Amniotic epithelial cell (primary cell): ENCODE results near the gene TMEM208.

Source experiments
- DNase-seq: peaks from one replicate; pipeline ENCODE4 v3.0.0-alpha.2; 2010; ENCODE audit warnings: low read depth

TMEM208 gene

DNA sequence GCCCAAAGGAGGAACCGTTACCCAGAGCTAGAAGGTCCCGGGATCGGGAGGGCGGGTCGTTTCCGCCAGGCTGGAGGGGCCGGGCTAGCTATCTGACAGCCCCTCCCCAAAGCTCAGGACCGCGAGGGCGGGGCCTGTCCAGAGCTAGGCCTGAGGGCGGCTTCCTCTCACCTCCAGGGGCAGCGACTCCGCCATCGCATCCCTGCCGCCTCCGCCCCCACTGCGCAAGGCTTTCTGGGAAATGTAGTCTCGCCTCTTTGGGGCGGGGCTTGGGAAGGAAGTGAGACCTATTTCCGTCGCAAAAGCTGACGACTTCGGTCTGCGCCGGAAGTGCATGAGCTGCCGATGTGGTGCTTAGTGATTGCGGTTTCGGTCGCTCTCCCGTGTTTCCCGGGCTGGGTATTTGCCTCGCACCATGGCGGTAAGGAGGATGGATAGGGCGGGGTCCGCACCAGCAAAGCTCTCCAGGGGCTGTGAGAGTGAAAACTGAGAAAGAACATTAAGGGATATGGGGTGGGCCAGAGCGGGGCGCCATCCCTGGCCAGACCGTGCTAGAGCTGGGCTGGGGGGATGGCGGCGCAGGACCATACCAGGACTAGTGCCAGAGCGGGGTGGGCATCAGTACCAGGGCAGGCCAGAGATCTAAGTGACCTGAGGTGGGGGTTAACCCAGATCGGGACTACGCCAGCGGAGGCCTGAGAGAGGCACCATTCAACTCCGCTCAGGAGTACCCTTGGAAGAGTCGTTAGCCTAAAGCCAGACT lies at the start of gene TMEM208:
TMEM208 (plus strand) TSS at position 327 of the 763 bp plus-strand sequence; CDS start at position 416, 89 bp downstream.
- peak; percentile 97 for DNase-seq

DNA sequence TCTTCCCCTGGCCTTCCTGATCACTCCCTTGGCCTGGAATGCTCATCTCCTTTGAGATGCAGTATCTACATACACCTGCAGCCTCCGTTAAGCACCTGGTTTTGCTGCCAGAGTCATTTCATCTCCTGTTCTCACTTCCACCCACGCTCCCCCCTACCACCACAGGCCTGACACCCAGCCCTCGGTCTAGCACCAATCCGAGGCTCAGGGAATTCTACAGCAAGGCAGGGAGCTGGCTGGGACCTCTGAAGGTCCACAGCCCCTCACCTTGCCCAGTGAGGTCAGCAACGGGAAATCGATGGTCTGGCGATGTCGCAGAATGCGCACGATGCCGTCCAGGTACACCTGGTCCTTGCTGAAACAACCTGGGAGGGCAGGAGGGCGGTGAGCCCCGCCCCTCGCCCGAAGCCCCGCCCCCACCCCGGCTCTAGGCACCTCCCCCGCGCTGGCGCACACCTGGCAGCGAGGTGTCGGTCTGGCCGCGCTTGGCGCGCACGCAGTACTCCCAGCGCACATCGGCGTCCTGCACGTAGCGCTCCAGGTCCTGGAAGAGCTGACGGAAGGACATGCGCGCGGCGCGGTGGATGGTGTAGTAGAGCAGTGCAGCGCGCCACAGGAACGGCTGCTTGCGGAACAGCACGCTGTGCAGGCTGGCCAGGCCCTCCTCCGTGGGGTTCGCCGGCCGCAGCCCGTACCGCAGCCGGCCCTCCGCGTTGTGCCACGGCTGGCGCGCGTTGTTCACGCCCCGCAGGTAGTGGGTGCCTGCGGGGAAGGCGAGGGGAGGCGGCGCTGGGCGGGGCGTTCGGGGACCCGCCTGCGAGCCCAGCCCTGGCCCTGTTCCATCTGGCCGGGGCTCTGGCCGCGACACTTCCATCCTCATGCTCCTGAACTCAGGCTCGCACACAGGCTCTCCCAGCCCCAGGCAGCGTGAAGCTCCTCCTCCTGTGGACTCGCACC lies 48.9 kb upstream of the TMEM208 start:
- DNase-seq, result peak; percentile 58

DNA sequence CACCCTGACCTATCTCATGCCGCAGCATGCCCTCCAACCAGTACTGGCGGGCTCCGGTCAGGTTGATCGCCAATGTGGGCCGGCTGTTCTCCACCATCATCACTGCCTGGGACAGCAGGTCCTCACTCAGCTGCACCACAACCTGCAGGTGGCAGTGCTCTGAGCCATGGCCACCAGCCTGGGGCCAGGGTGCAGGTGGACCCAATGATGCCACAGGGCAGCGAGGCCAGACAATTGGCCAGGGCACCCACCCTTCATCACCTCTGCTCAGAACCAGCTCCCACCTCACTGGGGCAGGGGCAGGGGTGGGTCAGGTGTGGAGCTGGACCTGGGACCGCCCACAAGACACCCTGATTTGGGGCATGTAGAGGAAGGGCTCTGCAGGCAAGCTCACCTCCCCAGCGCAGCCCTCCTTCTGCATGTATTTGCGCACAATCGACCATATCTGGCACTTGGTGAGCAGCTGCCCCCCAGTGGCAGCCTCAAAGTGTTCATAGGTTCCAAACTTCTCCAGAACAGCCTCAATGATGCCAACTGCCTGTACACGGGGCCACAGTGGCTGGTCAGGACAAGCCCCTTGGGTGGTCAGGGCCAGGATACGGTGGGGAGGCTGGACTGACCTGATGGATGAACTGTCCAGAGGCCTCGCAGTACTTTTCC lies 47.4 kb upstream of the TMEM208 start:
- DNase-seq, result no peak

DNA sequence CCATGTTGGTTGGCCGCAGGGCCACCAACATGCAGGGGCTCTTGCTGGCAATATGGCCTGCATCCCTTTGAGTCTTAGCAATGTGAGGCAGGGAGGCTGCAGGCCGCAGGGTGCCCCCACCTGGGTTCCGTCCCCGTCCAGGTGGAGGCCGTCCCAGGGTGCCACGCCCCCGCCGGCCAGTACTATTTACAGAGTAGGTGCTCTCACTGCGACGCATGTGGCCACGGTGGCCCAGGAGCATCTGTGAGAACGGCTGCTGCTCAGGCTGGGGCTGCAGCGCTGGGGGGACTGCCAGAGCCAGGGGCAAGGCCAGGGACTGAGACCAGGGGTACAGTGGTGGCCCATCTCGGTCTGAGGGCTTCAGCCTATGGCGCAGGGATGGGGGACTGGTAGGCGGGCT lies 46.8 kb upstream of the TMEM208 start:
- no peak for DNase-seq

DNA sequence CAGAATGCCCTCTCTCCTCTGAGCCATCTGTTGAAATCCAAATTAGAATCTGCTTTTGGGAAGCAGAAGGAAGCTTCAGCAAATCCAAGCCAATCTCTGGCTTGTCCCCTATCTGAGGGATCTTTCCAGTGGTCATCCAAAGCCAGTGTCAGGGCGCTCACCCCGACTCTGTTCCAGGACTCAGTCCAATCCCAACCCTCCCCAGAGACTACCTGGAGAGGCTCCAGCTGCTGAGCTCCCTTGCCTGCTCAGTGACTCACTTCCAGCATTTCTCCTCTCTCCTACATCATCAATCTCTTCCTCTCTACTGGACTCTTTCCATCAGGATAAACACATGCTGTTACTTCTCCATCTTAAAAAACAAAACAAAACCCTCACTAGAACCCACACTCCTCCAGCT lies 45.6 kb upstream of the TMEM208 start:
- DNase-seq, result peak; percentile 87

DNA sequence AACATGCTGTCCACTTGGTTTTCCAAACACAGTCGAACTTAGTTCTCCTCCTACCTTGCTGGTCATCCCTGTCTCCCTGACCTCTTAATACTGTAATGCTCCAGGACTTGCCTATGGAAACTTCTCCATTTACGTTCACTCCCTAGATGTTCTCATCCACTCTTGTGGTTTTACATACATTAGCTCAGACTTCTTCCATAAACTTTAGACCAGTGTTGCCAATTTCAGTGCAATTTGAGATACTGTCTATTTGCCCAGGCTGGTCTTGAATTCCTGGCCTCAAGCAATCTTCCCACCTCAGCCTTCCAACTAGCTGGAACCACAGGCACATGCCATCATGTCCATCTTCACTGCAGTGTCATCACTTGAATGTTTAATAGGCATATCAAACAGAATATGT lies 44.6 kb upstream of the TMEM208 start:
- no peak for DNase-seq

DNA sequence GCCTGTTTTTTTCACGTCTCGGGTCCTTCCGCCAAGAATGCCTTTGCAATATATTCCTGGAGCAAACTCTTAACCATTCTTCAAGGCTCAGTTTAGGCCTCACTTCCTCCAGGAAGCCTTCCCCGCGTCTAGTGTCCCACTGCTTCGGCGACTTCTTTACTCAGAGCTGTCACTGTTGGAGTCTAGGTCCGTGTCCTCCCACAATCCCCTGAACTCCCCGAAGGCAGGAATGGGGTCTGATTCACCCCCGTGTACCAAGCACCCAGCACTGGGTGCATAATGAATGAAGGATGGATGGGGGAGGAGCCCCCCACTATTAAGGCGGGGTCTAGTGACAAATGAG lies 43.7 kb upstream of the TMEM208 start:
- DNase-seq, result no peak

DNA sequence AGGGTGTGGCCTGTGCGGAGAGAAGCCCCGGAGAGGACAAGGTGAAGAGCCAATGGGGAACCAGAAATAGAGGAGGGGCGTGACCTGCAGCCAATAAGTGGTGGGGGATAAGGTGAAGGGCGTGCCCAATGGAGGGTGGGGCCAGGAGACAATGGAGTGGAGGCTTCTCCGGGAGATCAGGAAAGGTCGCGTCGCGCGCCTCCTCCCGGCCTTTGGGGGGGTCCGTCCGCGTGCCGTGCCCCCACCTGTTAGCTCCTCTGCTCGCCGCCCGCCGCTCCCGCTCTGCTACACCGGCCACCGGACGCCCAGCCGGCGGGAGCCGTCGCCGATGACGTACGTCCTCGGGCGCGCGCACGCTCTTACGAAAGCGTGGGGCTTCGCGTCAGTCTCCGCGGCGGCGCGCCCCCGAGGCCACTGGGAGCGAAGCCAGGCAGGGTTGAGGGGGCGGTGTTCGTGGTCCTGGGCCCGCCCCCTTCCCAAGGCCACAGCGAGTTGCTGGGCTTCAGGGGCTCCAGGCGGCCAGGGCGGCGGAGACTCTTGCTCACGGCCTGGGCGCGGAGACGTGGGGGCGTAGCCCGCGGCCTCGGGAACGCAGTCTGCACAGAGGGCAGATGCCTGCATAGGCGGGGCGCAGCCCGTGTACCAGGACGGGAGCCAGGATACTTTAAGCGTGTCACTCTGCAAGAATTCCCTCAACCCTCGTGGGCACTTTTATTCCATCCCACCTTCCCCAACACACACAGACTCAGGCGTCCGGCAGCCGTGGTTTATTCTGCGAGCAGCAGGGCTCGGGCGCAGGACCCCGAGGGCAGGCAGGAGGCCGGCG lies 43.1 kb upstream of the TMEM208 start, which contains the start of gene MATCAP1:
MATCAP1 (minus strand) TSS at position 337 of the 826 bp plus-strand sequence. CDS start 3,353 bp downstream, outside the sequence.
- peak; percentile 98 for DNase-seq

DNA sequence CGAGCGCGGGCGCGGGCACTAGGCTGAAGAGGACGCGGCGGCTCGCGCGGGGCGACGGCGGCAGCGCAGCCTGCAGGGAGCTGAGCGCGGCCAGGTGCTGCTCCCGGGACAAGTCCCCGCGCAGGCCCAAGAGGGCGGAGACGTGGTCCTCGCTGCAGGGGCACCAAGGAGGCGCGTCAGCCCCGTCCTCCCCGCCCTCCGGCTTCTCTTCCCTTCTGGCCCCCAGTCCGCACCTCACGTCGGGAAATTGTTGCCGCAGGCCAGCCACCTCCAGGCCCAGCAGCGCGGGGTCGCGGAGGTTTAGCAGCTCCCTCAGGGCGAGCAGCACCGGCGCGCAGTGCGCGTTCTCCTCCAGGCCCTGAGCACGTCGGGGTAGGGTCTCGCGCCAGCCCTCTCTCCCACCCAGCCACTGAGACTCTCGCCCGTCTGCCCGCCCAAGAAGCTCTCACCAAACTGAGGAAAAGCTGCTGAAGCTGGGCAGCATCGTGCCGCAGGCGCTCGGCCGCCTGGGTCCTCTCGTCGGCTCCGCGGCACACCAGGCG lies 42.4 kb upstream of the TMEM208 start:
- DNase-seq, result no peak

DNA sequence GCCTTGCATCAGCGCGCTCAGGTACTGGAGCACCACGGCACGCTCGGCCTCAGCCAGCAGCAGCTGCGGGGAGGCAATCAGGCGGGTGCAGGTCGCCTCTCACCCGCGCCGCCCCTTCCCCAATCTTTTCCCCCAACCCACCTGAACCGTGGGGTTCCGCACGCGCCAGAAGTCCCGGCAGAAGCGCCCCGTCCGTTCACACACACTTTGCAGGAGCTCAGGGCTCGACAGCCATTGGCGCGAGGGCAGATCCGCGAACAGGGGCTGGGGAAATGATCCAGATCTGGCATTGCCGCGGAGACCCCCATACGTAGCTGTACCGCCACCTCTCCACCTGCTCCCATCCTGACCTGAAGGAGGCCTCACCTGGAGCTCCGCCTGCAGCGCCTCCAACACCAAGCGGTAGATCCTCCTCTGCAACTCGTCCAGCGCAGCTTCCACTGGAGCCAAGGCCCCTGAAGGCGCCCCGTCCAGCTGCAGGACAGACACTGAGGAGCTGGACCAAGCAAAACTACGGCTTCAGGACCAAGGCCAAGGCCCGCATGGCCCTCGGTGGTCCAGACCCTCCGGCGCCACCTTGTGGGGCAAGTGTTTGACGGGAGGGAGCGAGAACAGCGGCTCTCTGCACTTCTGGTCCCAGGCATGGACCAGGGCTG lies 41.8 kb upstream of the TMEM208 start:
- DNase-seq, result peak; percentile 88

DNA sequence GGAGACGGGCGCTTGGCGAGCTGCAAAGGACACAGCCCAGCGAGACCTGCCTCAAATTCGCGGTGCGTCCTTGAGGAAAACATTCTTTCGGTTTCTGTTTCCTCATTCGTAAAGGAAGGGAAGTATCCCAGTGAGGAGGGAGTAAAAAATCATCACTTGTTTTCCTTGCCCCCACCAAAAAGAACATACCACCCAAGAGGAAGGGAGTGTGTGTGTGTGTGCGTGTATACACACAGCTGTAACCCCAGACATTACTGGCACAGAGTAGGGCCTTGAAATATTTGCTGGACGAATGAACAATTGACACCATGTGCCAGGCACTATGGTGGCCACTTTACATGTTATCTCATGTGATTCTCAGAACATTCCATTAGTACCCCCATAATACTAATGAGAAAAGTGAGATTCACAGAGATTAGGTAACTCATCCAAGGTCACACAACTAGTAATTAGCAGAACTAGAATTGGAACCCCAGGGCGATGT lies 41.2 kb upstream of the TMEM208 start:
- DNase-seq, result no peak

DNA sequence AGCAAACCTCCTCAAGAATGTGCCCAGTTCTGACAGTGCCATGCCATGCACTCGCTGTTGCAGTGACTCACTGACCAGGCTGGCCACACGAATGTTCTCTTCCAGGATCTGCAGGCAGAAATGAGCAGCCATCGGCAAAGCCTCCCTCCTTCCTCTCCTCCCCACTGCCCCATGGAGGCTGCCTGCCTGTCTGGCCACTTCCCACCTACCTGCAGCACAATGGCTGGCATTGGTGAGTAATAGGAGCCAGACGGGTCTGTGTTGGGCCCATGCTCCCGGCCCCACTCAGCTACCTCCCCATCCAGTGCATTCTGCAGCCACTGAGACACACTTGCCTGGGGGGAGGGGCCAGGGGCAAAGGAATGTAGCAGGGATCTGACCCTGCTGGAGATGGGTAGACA lies 40.4 kb upstream of the TMEM208 start:
- peak; percentile 64 for DNase-seq

DNA sequence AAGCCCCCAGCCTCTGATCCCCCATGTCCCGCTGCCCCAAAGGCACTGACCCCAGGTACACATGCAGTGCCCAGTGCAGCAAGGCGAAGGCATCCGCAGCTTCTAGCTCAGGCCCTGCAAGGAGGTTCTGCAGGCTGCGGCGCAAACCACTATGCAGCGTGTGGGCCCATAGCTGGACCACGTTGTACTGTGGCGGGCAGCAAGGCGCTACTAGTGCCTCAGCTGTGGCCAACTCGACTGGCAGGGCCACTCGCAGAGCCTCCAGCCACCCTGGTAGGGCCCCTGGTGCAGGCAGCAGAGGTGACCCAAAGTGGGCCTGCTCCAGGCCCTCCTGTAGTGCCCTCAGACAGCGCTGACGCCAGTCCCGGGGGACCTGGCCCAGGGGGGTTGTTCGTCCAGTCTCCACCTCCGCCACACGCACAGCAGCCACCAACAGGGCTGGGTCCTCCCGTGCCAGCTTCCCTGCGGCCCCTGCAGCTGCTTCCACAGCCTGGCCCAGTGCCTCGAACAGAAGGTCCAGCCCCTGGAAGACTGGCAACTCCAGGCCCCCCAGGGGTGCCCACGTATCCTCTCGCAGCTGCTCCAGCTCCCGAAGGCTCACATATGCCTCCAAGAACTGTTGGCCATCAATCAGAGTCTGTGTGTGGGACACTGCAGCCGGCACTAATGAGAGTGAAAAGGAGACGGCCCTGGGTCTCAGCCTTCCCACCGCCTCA lies 39.6 kb upstream of the TMEM208 start:
- no peak for DNase-seq

DNA sequence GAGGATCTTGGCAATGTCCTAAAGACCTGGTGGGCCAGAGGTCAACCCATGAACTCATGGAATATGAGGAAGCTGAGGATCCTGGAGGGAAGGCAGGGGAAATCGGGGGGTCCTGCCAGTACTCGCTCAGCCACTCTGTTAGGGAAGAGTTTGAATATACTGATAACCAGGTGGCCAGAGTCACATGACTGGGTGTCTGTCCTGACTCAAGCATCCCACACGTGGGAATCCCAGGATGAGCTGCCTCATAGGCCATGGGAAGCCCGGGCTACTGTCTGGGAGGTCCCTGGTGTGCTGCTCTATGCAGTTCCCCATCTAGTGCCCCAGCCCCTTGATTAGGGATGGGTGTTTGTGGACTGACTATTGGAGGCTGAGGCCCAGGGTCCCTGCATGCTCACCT lies 38.6 kb upstream of the TMEM208 start:
- no peak for DNase-seq

DNA sequence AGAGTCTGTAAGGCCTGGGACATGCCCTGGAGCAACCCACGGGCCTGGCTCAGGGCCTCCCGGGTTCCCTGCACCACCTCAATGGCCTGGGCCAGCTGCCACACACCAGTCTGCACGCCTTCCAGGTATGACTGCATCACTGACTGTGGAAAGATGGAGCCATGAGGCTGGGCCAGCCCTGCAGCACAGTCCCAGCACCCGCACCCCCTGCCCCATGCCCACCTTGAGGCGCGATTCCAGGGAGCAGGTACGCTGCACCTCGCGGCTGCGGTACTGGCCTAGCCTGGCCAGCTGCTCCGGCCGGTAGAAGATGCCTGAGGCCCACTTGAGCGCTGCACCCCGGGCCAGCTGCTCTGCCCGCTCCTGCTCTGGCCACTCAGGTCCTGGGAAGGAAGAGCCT lies 38.1 kb upstream of the TMEM208 start:
- no peak for DNase-seq

DNA sequence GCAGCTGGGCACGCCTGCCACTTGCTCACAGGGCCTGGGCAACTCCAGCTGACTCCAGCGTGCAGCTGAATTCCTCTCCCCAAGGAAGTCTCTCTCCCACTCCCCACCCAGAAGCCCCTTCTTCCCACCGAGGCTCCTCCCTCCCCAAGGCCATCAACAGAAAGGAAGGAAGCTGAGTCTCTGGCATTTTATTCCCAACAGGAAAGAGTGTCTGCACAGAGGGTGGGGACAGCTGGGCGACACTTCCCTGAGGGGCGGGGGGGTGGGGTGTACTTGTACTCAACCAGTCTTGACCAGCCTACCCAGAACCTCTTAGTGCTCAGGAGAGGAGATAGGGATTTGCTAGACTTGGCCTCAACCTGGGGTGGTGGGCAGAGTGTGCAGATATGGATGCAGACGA lies 36.9 kb upstream of the TMEM208 start, which contains the start of gene EXOC3L1:
EXOC3L1 (minus strand) TSS at position 96 of the 400 bp plus-strand sequence. CDS start 460 bp downstream, outside the sequence.
- DNase-seq, result no peak

DNA sequence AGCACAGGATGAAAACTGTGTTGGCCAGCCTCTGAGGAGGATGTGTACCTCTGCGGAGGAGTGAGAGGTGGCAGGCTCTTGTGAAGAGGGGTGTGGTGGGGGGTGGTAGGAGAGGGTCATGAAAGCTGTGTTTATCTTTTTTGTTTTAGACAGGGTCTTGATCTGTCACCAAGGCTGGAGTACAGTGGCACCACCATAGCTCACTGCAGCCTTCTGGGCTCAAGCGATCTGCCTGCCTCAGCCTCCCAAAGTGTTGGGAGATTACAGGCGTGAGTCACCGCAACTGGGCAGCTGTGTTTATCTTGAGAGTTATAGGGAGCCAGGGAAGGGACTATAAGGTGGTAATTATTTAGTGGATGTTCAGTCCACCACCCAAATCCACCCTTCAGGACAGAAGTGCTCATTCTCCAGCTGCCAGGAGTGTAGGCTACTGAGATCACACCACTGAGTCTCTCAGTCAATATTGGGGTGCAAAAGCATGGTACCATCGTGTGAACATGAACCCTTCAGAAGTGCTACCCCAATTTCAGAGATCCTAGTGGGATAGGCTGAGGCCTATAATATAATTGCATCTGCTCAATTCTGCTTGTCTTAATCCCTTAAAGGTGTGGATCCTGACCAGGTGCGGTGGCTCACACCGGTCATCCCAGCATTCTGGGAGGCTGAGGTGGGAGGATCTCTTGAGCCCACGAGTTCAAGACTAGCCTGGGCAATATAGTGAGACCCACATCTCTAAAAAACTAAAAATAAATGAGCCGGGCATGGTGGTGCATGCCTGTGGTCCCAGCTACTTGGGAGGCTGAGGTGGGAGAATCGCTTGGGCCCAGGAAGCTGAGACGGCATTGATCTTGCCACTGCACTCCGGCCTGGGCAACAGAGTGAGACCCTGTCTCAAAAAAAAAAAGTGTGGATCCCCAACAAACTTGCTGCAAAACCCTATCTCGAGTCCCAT lies 36.2 kb upstream of the TMEM208 start:
- DNase-seq, result peak; percentile 61

DNA sequence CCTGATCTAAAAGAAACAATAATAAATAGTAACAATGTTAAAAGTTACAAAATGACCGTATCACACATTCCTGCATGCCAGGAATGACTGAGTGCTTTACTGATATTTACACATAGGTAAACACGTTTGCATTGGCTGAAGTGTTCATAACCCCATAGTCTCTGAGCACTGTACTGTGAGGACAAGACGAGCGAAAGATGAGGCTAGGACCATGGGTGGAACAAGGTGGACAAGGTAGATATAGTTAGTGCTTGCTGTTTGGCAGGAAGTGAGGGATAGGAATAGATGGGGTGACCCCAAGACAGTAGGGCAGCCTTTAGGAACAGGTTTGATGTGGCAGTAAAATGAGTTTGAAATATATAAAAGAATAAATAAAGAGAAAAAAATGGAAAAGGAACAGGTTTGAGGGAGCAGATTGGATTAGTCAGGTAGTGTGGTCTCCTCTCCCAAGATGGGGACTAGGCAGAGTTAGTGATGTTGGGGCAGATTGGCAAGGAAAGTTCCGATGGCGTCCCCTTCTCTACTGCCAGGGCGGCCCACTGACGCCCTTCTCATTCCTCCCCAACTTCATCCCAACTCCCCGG lies 35.4 kb upstream of the TMEM208 start:
- no peak for DNase-seq
